Fibroblast of skin of right quadriceps (primary cell): ENCODE data around the gene SCGB1C2.
"Not testable (repeated sequence)": the region's sequence is repeated elsewhere in the genome, so short reads cannot be mapped to it uniquely, and the experiment has no call there.

Source experiments
- DNase-seq: peaks from one replicate; pipeline ENCODE4 v3.0.0-alpha.2; 2013

The SCGB1C2 gene

GRCh38 chr17:137166-137807 lies at the start of gene SCGB1C2:
TSS of gene SCGB1C2 (plus strand) at chr17:137569. CDS start at chr17:137591, 22 bp downstream.
- DNase-seq = not testable (repeated sequence)

GRCh38 chr17:113111-113510 lies 24.3 kb upstream of the SCGB1C2 start:
- DNase-seq = not testable (repeated sequence)

DNA sequence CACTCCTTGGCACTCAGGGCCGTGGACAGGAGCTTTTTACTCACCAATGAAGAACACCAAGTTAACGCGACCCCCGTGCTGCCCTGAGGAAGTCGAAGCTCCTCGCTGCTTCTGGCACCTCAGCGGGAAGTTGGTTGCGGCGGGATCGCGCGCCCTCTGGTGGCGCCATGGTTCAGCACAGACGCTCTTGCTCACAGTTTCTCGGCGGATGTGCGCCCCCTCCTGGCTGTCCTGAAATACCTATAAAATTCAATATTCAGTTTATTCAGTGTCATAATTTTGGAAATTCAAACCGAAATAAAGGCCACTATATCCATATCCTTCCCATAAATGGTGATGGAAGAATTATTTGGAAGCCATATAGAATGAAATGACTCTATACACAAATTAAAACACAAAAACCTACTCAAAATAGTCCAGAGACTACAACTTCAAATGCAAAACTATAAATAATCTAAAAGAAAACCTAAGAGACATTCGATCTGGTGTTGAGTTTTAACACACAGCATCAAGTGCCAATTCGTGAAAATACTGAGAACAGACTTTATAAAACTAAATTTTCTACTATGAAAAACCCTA lies 18.9 kb upstream of the SCGB1C2 start:
- DNase-seq = peak; percentile 19

- not testable (repeated sequence) for DNase-seq
These were observed 3.4 kb upstream of the SCGB1C2 start for GRCh38 chr17:133932-134331.

- DNase-seq = not testable (repeated sequence)
These were observed 3.0 kb upstream of the SCGB1C2 start for GRCh38 chr17:134332-134785.

- DNase-seq = not testable (repeated sequence)
These were observed 2.3 kb upstream of the SCGB1C2 start for GRCh38 chr17:135022-135421.

DNA sequence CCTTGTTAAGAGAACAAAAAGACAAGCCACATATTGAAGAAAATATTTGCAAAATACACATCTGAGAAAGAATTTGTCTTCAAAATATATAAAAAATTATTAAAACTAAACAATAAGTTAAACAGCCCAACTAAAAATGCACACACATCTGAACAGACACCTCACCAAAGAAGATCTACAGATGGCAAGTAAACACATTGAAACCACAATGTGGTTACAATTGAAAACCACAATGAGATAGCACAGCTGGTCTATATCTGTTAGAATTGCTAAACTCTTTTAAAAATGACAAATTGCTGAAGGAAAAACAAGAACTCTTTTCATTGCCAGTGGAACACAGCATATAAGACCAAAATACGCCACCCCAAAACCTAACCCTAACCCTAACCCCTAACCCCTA lies 1.5 kb upstream of the SCGB1C2 start:
- DNase-seq = not testable (repeated sequence)

DNA sequence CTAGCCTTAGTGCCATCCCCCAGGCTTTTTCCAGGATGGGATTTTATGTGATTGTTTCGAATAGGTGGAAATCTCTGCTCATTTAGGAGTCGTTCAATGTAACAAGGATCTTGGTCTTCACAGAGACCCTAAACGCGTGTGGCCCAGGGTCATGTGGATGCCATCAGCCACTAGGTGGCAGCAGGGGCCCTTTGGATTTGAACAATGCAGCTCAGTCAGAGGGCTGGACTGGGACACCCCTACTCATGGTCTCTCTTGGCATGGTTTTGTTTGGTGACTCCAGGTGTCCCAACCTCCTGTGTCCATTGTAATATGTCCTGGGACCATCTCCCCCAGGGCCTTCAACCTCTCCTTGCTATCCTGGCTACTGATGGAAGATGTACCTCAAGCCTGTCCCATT lies 838 bp upstream of the SCGB1C2 start:
- not testable (repeated sequence) for DNase-seq

GRCh38 chr17:139401-140205 lies 2.2 kb downstream of the SCGB1C2 start:
- DNase-seq = not testable (repeated sequence)

DNA sequence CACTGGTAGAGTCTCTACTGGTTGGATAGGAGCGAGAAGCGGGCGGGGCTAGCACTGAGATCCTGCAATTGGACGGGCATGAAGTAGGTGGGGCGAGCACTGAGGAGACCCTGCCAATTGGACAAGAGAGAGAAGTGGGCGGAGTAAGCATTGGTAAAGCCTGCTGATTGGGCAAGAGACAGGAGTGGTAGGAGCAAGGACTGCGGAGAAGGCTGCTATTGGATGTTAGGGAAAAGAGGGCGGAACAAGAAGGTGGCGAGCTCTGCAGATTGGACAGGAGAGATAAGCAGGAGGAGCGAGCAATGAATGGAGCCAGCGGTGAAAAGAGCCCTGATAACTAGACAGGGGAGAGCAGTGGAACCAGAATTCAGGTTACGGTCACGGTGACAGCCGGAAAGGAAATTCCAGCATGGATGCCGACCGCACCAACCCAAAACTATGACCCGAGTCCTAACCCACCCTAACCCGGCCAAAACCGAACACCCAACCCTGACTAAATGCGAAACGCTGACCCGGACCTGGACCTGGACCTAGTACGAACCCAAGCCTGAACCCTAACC lies 4.8 kb downstream of the SCGB1C2 start:
- peak; percentile 37 for DNase-seq

DNA sequence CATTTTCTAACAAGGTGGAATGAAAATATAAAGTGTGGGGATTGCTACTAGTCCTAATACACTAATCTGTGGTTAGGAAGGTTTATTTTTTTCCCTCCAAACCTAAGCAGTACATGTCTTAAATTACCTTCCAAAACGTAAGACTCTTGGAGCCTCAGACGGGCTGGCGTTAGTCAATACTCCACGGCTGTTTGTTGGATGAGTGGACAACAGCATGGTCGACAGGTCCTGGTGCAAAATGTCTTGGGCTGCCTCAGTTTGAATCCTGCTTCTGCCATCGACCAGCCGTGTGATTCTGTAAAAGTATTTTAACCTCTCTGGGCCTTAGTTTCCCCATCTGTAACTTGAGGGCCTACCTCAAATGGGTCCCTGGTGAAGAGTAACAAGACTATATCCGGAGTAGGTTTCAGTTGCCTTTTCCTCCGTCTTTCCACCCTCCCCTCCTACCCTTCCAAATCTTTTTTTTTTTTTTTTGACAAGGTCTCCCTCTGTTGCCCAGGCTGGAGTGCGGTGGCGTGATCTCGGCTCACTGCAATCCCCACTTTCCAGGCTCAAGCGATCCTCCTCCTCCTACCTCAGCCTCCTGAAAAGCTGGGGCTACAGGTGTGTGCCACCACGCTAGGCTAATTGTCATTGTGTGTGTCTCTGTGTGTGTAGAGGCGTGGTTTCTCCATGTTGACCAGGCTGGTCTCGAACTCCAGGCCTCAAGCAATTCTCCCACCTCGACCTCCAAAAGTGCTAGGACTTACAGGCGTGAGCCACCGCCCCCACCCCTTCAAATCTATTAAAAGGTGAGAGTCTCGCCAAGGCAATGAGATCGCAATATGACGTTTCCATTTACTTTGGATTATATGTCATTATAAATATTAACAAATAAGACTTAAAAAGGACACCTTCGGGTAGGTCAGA lies 5.8 kb downstream of the SCGB1C2 start:
- DNase-seq = no peak

GRCh38 chr17:143785-144281 lies 6.5 kb downstream of the SCGB1C2 start:
- DNase-seq = peak; percentile 47

- no peak for DNase-seq
These were observed 7.7 kb downstream of the SCGB1C2 start for GRCh38 chr17:144936-145670.

DNA sequence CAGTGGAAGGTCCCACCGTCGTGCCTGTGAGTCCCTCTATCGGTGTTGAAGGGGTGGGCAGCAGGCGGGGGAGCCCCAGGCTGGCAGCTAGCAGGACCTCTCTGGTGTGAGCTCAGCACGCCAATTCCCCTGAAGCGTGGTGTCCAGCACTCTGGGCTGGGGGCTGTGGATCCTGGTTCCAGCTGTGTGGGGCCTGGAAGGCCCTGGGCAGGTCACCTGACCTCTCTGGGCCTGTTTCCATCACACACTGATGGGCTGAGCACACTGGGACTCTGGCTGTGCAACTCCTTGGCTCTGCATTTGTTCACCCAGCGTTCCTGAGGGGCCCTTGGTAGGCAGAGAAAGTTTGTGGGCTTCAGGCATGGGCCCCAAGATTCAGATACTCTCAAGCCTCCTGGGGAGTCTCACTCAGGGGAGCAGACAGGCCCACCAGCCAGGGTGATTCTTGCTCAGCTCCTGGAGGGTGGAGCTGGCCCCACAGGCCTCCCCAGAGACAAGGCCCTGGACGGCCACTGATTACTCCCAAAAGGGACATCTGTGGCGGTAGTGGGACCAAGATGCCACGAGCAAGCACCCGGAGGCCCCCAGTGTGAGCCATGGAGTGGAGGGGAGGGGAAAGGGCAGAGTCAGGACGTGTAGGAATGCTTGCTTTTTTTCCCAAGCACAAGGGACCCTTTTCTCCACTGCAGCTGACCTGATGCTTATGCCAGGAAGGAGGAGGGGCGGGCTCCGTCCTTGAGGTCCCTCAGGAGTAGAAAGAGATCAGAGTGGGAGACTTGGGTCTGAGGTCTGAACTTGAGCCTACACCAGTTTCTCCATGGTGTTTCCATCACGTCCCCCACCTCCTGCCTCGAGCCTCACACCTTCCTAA lies 8.5 kb downstream of the SCGB1C2 start:
- no peak for DNase-seq

DNA sequence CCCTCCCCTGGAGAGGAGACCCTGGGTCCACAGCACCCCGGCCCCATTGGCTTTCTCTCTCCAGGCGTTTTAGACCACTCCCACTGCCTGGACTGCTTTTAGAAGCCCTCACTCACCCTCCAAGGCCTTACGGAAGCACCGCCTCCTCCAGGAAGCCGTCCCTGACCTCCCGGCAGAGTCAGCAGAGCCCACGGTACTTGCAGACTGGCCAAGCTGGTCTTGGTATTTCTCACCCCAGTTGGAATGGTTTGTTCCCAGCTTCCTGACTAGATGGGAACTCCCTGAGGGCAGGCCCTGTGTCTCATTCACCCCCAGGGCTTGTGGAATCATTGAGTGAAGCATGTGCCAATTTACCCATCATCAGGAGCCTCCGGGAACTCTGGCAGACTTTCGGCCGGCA lies 9.2 kb downstream of the SCGB1C2 start:
- DNase-seq = no peak

- DNase-seq = no peak
These were observed 9.8 kb downstream of the SCGB1C2 start for GRCh38 chr17:146983-147761.

GRCh38 chr17:147796-148740 lies 10.7 kb downstream of the SCGB1C2 start:
- DNase-seq = no peak

DNA sequence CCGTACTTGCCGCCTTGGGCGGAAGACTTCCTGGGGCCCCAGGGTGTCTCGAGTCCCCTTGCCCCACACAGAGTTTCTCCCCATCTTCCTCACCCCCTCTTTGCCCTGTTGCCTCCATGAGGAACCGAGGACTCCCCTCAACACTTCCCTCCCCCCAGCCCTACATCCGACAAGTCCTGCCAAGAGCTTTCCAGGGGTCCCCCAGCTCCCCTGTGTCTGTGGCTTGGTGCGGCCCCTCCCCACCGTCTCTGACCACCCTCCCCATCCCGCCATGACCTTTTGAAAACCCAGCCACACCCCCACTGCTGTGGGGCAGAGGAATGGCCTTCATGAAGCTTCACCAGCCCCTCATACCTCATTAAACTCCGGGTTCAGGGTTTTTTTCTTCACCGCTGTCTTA lies 11.4 kb downstream of the SCGB1C2 start:
- DNase-seq = no peak
